ENCODE data around the gene URI1. TPM values are rescaled to one million over a fixed set of nuclear protein-coding genes. Genes with fewer than 3 reads are reported as not detected.
"Not testable (repeated sequence)": the region's sequence is repeated elsewhere in the genome, so short reads cannot be mapped to it uniquely, and the experiment has no call there.

URI1 gene
- total and polyA plus RNA-seq, 2 donors: 37.9 to 111 TPM

- Histone ChIP-seq H3K4me1 (ENCODE audit: insufficient read depth) (peaks cover 3% of the 10 kb centered on the region), H3K27ac (ENCODE audit: low read depth) (no peak overlapping the region)
These were observed 4.6 kb downstream of the URI1 start for GRCh38 chr19:29946645-29947044.

GRCh38 chr19:29947871-29948270 is 5.8 kb downstream of the URI1 start:
- WGBS: 91% methylated on average over 2 of the region's 2 CpGs
- Histone ChIP-seq H3K27ac (ENCODE audit: low read depth) (no peak overlapping the region), H3K4me1 (ENCODE audit: insufficient read depth) (peaks cover 3% of the 10 kb centered on the region), H3K4me3 (ENCODE audit: low read depth, low read length) (no peak overlapping the region), H3K36me3 (ENCODE audit: insufficient read depth) (no peaks in the 10 kb centered on the region)
- no peak for DNase-seq (ENCODE audit: extremely low spot score)

More at GRCh38 chr19:29946645-29947044, 4.6 kb downstream of the URI1 start:
- H3K4me3 ChIP-seq (ENCODE audit: low read depth, low read length): no peak overlapping the region
- DNase-seq (ENCODE audit: extremely low spot score): no peak
- no peaks in the 10 kb centered on the region for H3K36me3 ChIP-seq (ENCODE audit: insufficient read depth)
- 82% methylated on average over 2 of the region's 2 CpGs for WGBS

- H3K4me3 ChIP-seq (ENCODE audit: low read depth, low read length); H3K4me1 ChIP-seq (ENCODE audit: insufficient read depth); H3K36me3 ChIP-seq (ENCODE audit: insufficient read depth); H3K27ac ChIP-seq (ENCODE audit: low read depth); DNase-seq (ENCODE audit: extremely low spot score): not testable (repeated sequence)
- WGBS: 94% methylated on average over 57 of the region's 57 CpGs
These were observed 6.9 kb downstream of the URI1 start for GRCh38 chr19:29948759-29949470.

- 94% methylated on average over 1 of the region's 1 CpG for WGBS
- Histone ChIP-seq H3K4me1 (ENCODE audit: insufficient read depth) (no peaks in the 10 kb centered on the region), H3K27ac (ENCODE audit: low read depth) (no peak overlapping the region), H3K36me3 (ENCODE audit: insufficient read depth) (no peaks in the 10 kb centered on the region), H3K4me3 (ENCODE audit: low read depth, low read length) (no peak overlapping the region)
- DNase-seq (ENCODE audit: extremely low spot score): no peak
These were observed 10.1 kb downstream of the URI1 start for GRCh38 chr19:29952177-29952576.

- no peak overlapping the region for H3K4me3 ChIP-seq (ENCODE audit: low read depth, low read length)
- DNase-seq (ENCODE audit: extremely low spot score): no peak
- no peaks in the 10 kb centered on the region for H3K36me3 ChIP-seq (ENCODE audit: insufficient read depth)
- 71% methylated on average over 4 of the region's 4 CpGs for WGBS
- H3K27ac ChIP-seq (ENCODE audit: low read depth): no peak overlapping the region
- no peaks in the 10 kb centered on the region for H3K4me1 ChIP-seq (ENCODE audit: insufficient read depth)
These were observed 10.6 kb downstream of the URI1 start for GRCh38 chr19:29952646-29953045.

GRCh38 chr19:29953352-29954247 is 11.6 kb downstream of the URI1 start:
- 99% methylated on average over 2 of the region's 2 CpGs for WGBS

GRCh38 chr19:29956855-29957254 is 14.8 kb downstream of the URI1 start:
- DNase-seq (ENCODE audit: extremely low spot score): no peak
- Histone ChIP-seq H3K4me1 (ENCODE audit: insufficient read depth) (no peaks in the 10 kb centered on the region), H3K36me3 (ENCODE audit: insufficient read depth) (no peaks in the 10 kb centered on the region), H3K27ac (ENCODE audit: low read depth) (no peak overlapping the region), H3K4me3 (ENCODE audit: low read depth, low read length) (no peak overlapping the region)
- 81% methylated on average over 6 of the region's 6 CpGs for WGBS

More at GRCh38 chr19:29953352-29954247, 11.6 kb downstream of the URI1 start:
- Histone ChIP-seq H3K27ac (ENCODE audit: low read depth) (no peak overlapping the region), H3K36me3 (ENCODE audit: insufficient read depth) (no peaks in the 10 kb centered on the region), H3K4me3 (ENCODE audit: low read depth, low read length) (no peak overlapping the region), H3K4me1 (ENCODE audit: insufficient read depth) (no peaks in the 10 kb centered on the region)
- DNase-seq (ENCODE audit: extremely low spot score): no peak

GRCh38 chr19:29961311-29961710 is 19.3 kb downstream of the URI1 start:
- Histone ChIP-seq H3K36me3 (ENCODE audit: insufficient read depth) (no peaks in the 10 kb centered on the region), H3K27ac (ENCODE audit: low read depth) (no peak overlapping the region), H3K4me3 (ENCODE audit: low read depth, low read length) (no peak overlapping the region), H3K4me1 (ENCODE audit: insufficient read depth) (no peaks in the 10 kb centered on the region)
- DNase-seq (ENCODE audit: extremely low spot score): no peak
- 93% methylated on average over 3 of the region's 3 CpGs for whole genome bisulfite sequencing

GRCh38 chr19:29962793-29963192 is 20.8 kb downstream of the URI1 start:
- 96% methylated on average over 2 of the region's 2 CpGs for WGBS
- Histone ChIP-seq H3K4me1 (ENCODE audit: insufficient read depth) (no peaks in the 10 kb centered on the region), H3K4me3 (ENCODE audit: low read depth, low read length) (no peak overlapping the region), H3K36me3 (ENCODE audit: insufficient read depth) (no peaks in the 10 kb centered on the region), H3K27ac (ENCODE audit: low read depth) (no peak overlapping the region)
- no peak for DNase-seq (ENCODE audit: extremely low spot score)

GRCh38 chr19:29963576-29963975 is 21.5 kb downstream of the URI1 start:
- no peak overlapping the region for H3K27ac ChIP-seq (ENCODE audit: low read depth)
- 84% methylated on average over 4 of the region's 4 CpGs for WGBS

GRCh38 chr19:29964171-29964570 is 22.1 kb downstream of the URI1 start:
- no peak for DNase-seq (ENCODE audit: extremely low spot score)
- WGBS: 76% methylated on average over 5 of the region's 5 CpGs
- Histone ChIP-seq H3K36me3 (ENCODE audit: insufficient read depth) (no peaks in the 10 kb centered on the region), H3K4me3 (ENCODE audit: low read depth, low read length) (no peak overlapping the region), H3K4me1 (ENCODE audit: insufficient read depth) (no peaks in the 10 kb centered on the region), H3K27ac (ENCODE audit: low read depth) (no peak overlapping the region)

More at GRCh38 chr19:29963576-29963975, 21.5 kb downstream of the URI1 start:
- Histone ChIP-seq H3K4me3 (ENCODE audit: low read depth, low read length) (no peak overlapping the region), H3K36me3 (ENCODE audit: insufficient read depth) (no peaks in the 10 kb centered on the region), H3K4me1 (ENCODE audit: insufficient read depth) (no peaks in the 10 kb centered on the region)
- DNase-seq (ENCODE audit: extremely low spot score): no peak

GRCh38 chr19:29965492-29965891 is 23.5 kb downstream of the URI1 start:
- 68% methylated on average over 4 of the region's 4 CpGs for WGBS
- no peak for DNase-seq (ENCODE audit: extremely low spot score)
- H3K4me1 ChIP-seq (ENCODE audit: insufficient read depth): no peaks in the 10 kb centered on the region

GRCh38 chr19:29966142-29966541 is 24.1 kb downstream of the URI1 start:
- DNase-seq (ENCODE audit: extremely low spot score); H3K36me3 ChIP-seq (ENCODE audit: insufficient read depth); H3K27ac ChIP-seq (ENCODE audit: low read depth); H3K4me1 ChIP-seq (ENCODE audit: insufficient read depth); H3K4me3 ChIP-seq (ENCODE audit: low read depth, low read length): not testable (repeated sequence)
- 84% methylated on average over 3 of the region's 3 CpGs for WGBS

More at GRCh38 chr19:29965492-29965891, 23.5 kb downstream of the URI1 start:
- no peak overlapping the region for H3K27ac ChIP-seq (ENCODE audit: low read depth)
- no peaks in the 10 kb centered on the region for H3K36me3 ChIP-seq (ENCODE audit: insufficient read depth)
- H3K4me3 ChIP-seq (ENCODE audit: low read depth, low read length): no peak overlapping the region

Measured in urinary bladder (tissue), 4 donors.